Neuron (in vitro differentiated cells): Measurements from ENCODE around the gene TRIM52.
"Not testable (repeated sequence)": the region's sequence is repeated elsewhere in the genome, so short reads cannot be mapped to it uniquely, and the experiment has no call there.

Source experiments
- H2AFZ ChIP-seq: one replicate; pipeline ENCODE4 v1.6.1; 2013; ENCODE audit warnings: low read depth, mild to moderate bottlenecking, inconsistent platforms, low read length, moderate library complexity
- H3K27me3 ChIP-seq: one replicate; pipeline ENCODE4 v1.6.1; 2013; ENCODE audit warnings: low read length; ENCODE audit not compliant: insufficient read depth
- H3K36me3 ChIP-seq: one replicate; pipeline ENCODE4 v1.6.1; 2013; ENCODE audit warnings: low read length; ENCODE audit not compliant: insufficient read depth
- H3K4me1 ChIP-seq: one replicate; pipeline ENCODE4 v1.6.1; 2013; ENCODE audit warnings: low read length; ENCODE audit not compliant: insufficient read depth
- H3K4me3 ChIP-seq: 2 replicates; pipeline ENCODE4 v1.5.1; 2013; ENCODE audit warnings: mild to moderate bottlenecking, low read length, moderate library complexity
- H3K9me3 ChIP-seq: one replicate; pipeline ENCODE4 v1.6.1; 2013; ENCODE audit warnings: low read length

TRIM52 gene

GRCh38 chr5:181260720-181261319 lies at the start of gene TRIM52:
TSS of gene TRIM52 (minus strand) at chr5:181261143. CDS start at chr5:181260813, 330 bp downstream.
- Histone ChIP-seq H3K9me3 (peaks cover 1% of the 10 kb centered on the region), H3K4me3 (peak within 1 kb of the TSS; percentile 74), H3K27me3 (no peaks in the 10 kb centered on the region), H2AFZ (peak within 1 kb of the TSS; percentile 51), H3K36me3 (peaks cover 17% of the 10 kb centered on the region), H3K4me1 (peaks cover 35% of the 10 kb centered on the region)

GRCh38 chr5:181287331-181287730 lies 26.4 kb upstream of the TRIM52 start:
- not testable (repeated sequence) for H2AFZ ChIP-seq, H3K27me3 ChIP-seq, H3K9me3 ChIP-seq, H3K4me3 ChIP-seq
- H3K4me1 ChIP-seq = peaks cover 11% of the 10 kb centered on the region
- peaks cover 46% of the 10 kb centered on the region for H3K36me3 ChIP-seq

- not testable (repeated sequence) for H3K4me3 ChIP-seq, H2AFZ ChIP-seq, H3K9me3 ChIP-seq, H3K27me3 ChIP-seq
- H3K36me3 ChIP-seq = peaks cover 45% of the 10 kb centered on the region
- H3K4me1 ChIP-seq = peaks cover 14% of the 10 kb centered on the region
These were observed 25.2 kb upstream of the TRIM52 start for GRCh38 chr5:181285962-181286705.

GRCh38 chr5:181283841-181284755 lies 23.2 kb upstream of the TRIM52 start:
- Histone ChIP-seq H3K36me3 (peaks cover 45% of the 10 kb centered on the region), H3K4me1 (peaks cover 18% of the 10 kb centered on the region)
- H3K9me3 ChIP-seq = not testable (repeated sequence)

GRCh38 chr5:181283347-181283746 lies 22.4 kb upstream of the TRIM52 start:
- no peak overlapping the region for H3K4me3 ChIP-seq
- peaks cover 44% of the 10 kb centered on the region for H3K36me3 ChIP-seq
- H3K9me3 ChIP-seq = no peaks in the 10 kb centered on the region
- H3K4me1 ChIP-seq = peaks cover 21% of the 10 kb centered on the region
- H3K27me3 ChIP-seq = no peaks in the 10 kb centered on the region
- H2AFZ ChIP-seq = no peak overlapping the region

More at GRCh38 chr5:181283841-181284755, 23.2 kb upstream of the TRIM52 start:
- not testable (repeated sequence) for H3K27me3 ChIP-seq, H3K4me3 ChIP-seq, H2AFZ ChIP-seq

- H3K4me3 ChIP-seq = no peak overlapping the region
- no peaks in the 10 kb centered on the region for H3K9me3 ChIP-seq
These were observed 21.9 kb upstream of the TRIM52 start for GRCh38 chr5:181282874-181283273.

GRCh38 chr5:181282415-181282814 lies 21.5 kb upstream of the TRIM52 start:
- H3K9me3 ChIP-seq, H3K27me3 ChIP-seq, H2AFZ ChIP-seq: not testable (repeated sequence)
- Histone ChIP-seq H3K4me1 (peaks cover 21% of the 10 kb centered on the region), H3K36me3 (peaks cover 36% of the 10 kb centered on the region), H3K4me3 (peak overlapping the region; percentile 91)

More at GRCh38 chr5:181282874-181283273, 21.9 kb upstream of the TRIM52 start:
- H3K4me1 ChIP-seq = peaks cover 21% of the 10 kb centered on the region
- H3K27me3 ChIP-seq = no peaks in the 10 kb centered on the region
- H3K36me3 ChIP-seq = peaks cover 39% of the 10 kb centered on the region
- H2AFZ ChIP-seq = no peak overlapping the region

- Histone ChIP-seq H3K36me3 (peaks cover 31% of the 10 kb centered on the region), H3K27me3 (no peaks in the 10 kb centered on the region), H3K4me1 (peaks cover 21% of the 10 kb centered on the region), H3K9me3 (no peaks in the 10 kb centered on the region), H2AFZ (no peak overlapping the region), H3K4me3 (peak overlapping the region; percentile 91)
These were observed 21.0 kb upstream of the TRIM52 start for GRCh38 chr5:181281984-181282316.

GRCh38 chr5:181281077-181281983 lies 20.4 kb upstream of the TRIM52 start:
- no peaks in the 10 kb centered on the region for H3K9me3 ChIP-seq
- peak overlapping the region; percentile 76 for H2AFZ ChIP-seq
- peak overlapping the region; percentile 91 for H3K4me3 ChIP-seq
- H3K27me3 ChIP-seq = no peaks in the 10 kb centered on the region
- H3K4me1 ChIP-seq = peaks cover 21% of the 10 kb centered on the region
- H3K36me3 ChIP-seq = peaks cover 26% of the 10 kb centered on the region

GRCh38 chr5:181280251-181280762 lies 19.4 kb upstream of the TRIM52 start:
- peaks cover 18% of the 10 kb centered on the region for H3K36me3 ChIP-seq
- H3K4me1 ChIP-seq = peaks cover 21% of the 10 kb centered on the region
- no peaks in the 10 kb centered on the region for H3K27me3 ChIP-seq
- H2AFZ ChIP-seq = peak overlapping the region; percentile 76
- H3K4me3 ChIP-seq = peak overlapping the region; percentile 91
- H3K9me3 ChIP-seq = no peaks in the 10 kb centered on the region

- not testable (repeated sequence) for H3K9me3 ChIP-seq, H3K4me3 ChIP-seq, H2AFZ ChIP-seq, H3K27me3 ChIP-seq, H3K4me1 ChIP-seq, H3K36me3 ChIP-seq
These were observed 12.4 kb upstream of the TRIM52 start for GRCh38 chr5:181273433-181273744.

- Histone ChIP-seq H2AFZ (no peak overlapping the region), H3K27me3 (no peaks in the 10 kb centered on the region), H3K36me3 (peaks cover 3% of the 10 kb centered on the region), H3K9me3 (no peaks in the 10 kb centered on the region), H3K4me3 (no peak overlapping the region), H3K4me1 (no peaks in the 10 kb centered on the region)
These were observed 10.1 kb upstream of the TRIM52 start for GRCh38 chr5:181271081-181271480.
